B cell (primary cell): ENCODE measurements around the gene KIF9. TPM values are rescaled to one million over a fixed set of nuclear protein-coding genes. Genes with fewer than 3 reads are reported as not detected.

ENCODE experiments used
- ATAC-seq: fragments of 200-7000 bp; cut with Tn5 transposase; one replicate; pipeline ENCODE4 v1.10.0; 2021; ENCODE audit warnings: low read depth, mild to moderate bottlenecking, moderate number of reproducible peaks, moderate library complexity
- CTCF ChIA-PET: fragments of 350-600 bp; sonication (Branson Sonifier 250); formaldehyde crosslinking; loops from one replicate; lab custom pipeline; 2021; ENCODE audit warnings: antibody characterized with exemption, inconsistent platforms; lab: Charles Lee
- POLR2A ChIA-PET: fragments of 350-600 bp; sonication (Branson Sonifier 250); formaldehyde crosslinking; loops from one replicate; lab custom pipeline; 2021; ENCODE audit warnings: antibody characterized with exemption; lab: Charles Lee
- DNase-seq: peaks from one replicate; pipeline ENCODE4 v3.0.0; 2013
- H2AFZ ChIP-seq: 2 replicates; pipeline ENCODE4 v1.6.1; 2012; ENCODE audit warnings: mild to moderate bottlenecking, low read depth, low read length; ENCODE audit not compliant: insufficient read depth, poor library complexity, severe bottlenecking
- H3K27ac ChIP-seq, 2 donors: 1 replicate in 1 of 2; 2 replicates in 1 of 2; pipeline ENCODE4 v1.5.1; 2012 to 2013; ENCODE audit warnings: low read length in 2 of 2, mild to moderate bottlenecking in 2 of 2, moderate library complexity in 1 of 2
- H3K27me3 ChIP-seq, 4 experiments: fragments of 200-600 bp in 1 of 4; sonication (generic) in 1 of 4; replicated peaks in 1 of 4; 1 replicate in 2 of 4; 2 replicates in 2 of 4; pipeline versions ENCODE4 v1.6.1 to v1.7.0; 2013 to 2016; ENCODE audit warnings: low read length in 3 of 4, mild to moderate bottlenecking in 2 of 4, mixed read lengths in 1 of 4, moderate library complexity in 1 of 4; ENCODE audit not compliant: insufficient read depth in 4 of 4, control insufficient read depth in 3 of 4; ENCODE audit errors: control extremely low read depth in 1 of 4
- H3K36me3 ChIP-seq, 2 experiments: replicated peaks in 1 of 2; 1 replicate in 1 of 2; 2 replicates in 1 of 2; pipeline versions ENCODE4 v1.6.1 to v1.7.1; 2013; ENCODE audit warnings: low read length in 1 of 2; ENCODE audit not compliant: insufficient read depth in 2 of 2, control insufficient read depth in 1 of 2; ENCODE audit errors: control extremely low read depth in 1 of 2, extremely low read depth in 1 of 2
- H3K4me1 ChIP-seq, 2 donors: fragments of 200-600 bp in 1 of 2; sonication (generic) in 1 of 2; 1 replicate in 1 of 2; 2 replicates in 1 of 2; pipeline versions ENCODE4 v1.5.1 to v1.6.1; 2013 to 2017; ENCODE audit warnings: low read length in 2 of 2; ENCODE audit not compliant: control insufficient read depth in 2 of 2, insufficient read depth in 2 of 2
- H3K4me2 ChIP-seq: replicated peaks from 2 replicates; pipeline ENCODE3; 2012; ENCODE audit warnings: mild to moderate bottlenecking, low read depth, low read length; ENCODE audit not compliant: poor library complexity, severe bottlenecking
- H3K4me3 ChIP-seq, 5 experiments: fragments of 200-600 bp in 1 of 5; sonication (generic) in 1 of 5; 1 replicate in 3 of 5; 2 replicates in 2 of 5; pipeline versions ENCODE4 v1.5.1 to v1.7.0; 2011 to 2016; ENCODE audit warnings: low read length in 4 of 5, mild to moderate bottlenecking in 4 of 5, low read depth in 2 of 5, control low read depth in 1 of 5, moderate library complexity in 1 of 5; ENCODE audit not compliant: insufficient read depth in 1 of 5; ENCODE audit errors: control extremely low read depth in 1 of 5, extremely low read depth in 1 of 5
- H3K79me2 ChIP-seq: fragments of 200-600 bp; sonication (generic); one replicate; pipeline ENCODE4 v1.6.0; 2016; ENCODE audit warnings: low read length; ENCODE audit not compliant: control insufficient read depth, insufficient read depth
- H3K9ac ChIP-seq: fragments of 200-600 bp; sonication (generic); 2 replicates; pipeline ENCODE4 v1.6.1; 2017; ENCODE audit warnings: mild to moderate bottlenecking, low read length, moderate library complexity
- H3K9me3 ChIP-seq, 3 donors: one replicate each; pipeline versions ENCODE4 v1.6.1 to v1.7.1; 2013; ENCODE audit warnings: low read length in 2 of 3; ENCODE audit not compliant: control insufficient read depth in 2 of 3, insufficient read depth in 1 of 3; ENCODE audit errors: control extremely low read depth in 1 of 3
- H4K20me1 ChIP-seq: 2 replicates; pipeline ENCODE4 v1.6.0; 2012; ENCODE audit warnings: mild to moderate bottlenecking, low read length; ENCODE audit not compliant: insufficient read depth, control insufficient read depth, poor library complexity, severe bottlenecking
- H3K27ac Mint-ChIP-seq: one replicate; pipeline ENCODE4 v1.8.0; 2021; ENCODE audit warnings: mixed read lengths
- H3K27me3 Mint-ChIP-seq: one replicate; pipeline ENCODE4 v1.8.0; 2021; ENCODE audit warnings: mixed read lengths
- H3K4me1 Mint-ChIP-seq: one replicate; pipeline ENCODE4 v1.8.0; 2021; ENCODE audit warnings: mixed read lengths
- H3K4me3 Mint-ChIP-seq: one replicate; pipeline ENCODE4 v1.8.0; 2021; ENCODE audit warnings: mixed read lengths
- H3K9me3 Mint-ChIP-seq: one replicate; pipeline ENCODE4 v1.8.0; 2022; ENCODE audit warnings: mixed read lengths; ENCODE audit not compliant: insufficient read depth
- CTCF ChIP-seq: fragments of 200-600 bp; IDR thresholded peaks from one replicate; pipeline ENCODE4 v1.8.0; 2022; ENCODE audit warnings: antibody characterized with exemption, mild to moderate bottlenecking
- EZH2 ChIP-seq: IDR thresholded peaks from 2 replicates; pipeline ENCODE4 v1.6.1; 2012; ENCODE audit warnings: borderline replicate concordance, low read depth, mild to moderate bottlenecking, moderate library complexity, low read length; ENCODE audit not compliant: insufficient read depth, poor library complexity, severe bottlenecking
- WGBS: methylation state at CpG from one replicate; pipeline ENCODE4 v1.1.5; 2013; ENCODE audit warnings: missing lambda C conversion rate; ENCODE audit not compliant: insufficient coverage; 5-methylcytosine and 5-hydroxymethylcytosine counted together
- intact Hi-C: fragments of 100-400 bp; cut with micrococcal nuclease; formaldehyde crosslinking; loops from one replicate; pipeline ENCODE4 v1.10.0; 2022
- polyA plus RNA-seq: library from polyadenylated mRNA; depleted of rRNA; stranded (reverse); fragments of >200 nt; gene quantifications from 2 replicates; pipeline ENCODE4 v1.2.3, GENCODE V29; 2012
- total RNA-seq, 2 donors: library from RNA; stranded (reverse); fragments of 120-200 nt in 1 of 2; gene quantifications; 1 replicate in 1 of 2; 2 replicates in 1 of 2; pipeline versions ENCODE4 v1.2.3 to v1.2.4, GENCODE V29; 2013 to 2022

Gene KIF9
- total and polyA plus RNA-seq, 2 donors (not counting 1 experiment from before 2014, with no cell fraction given) = 3.0 to 3.8 TPM

- 80% methylated on average over 4 of the region's 6 CpGs for WGBS
- H2AFZ ChIP-seq = no peak overlapping the region
- no peak for TF ChIP-seq EZH2
- Mint-ChIP-seq H3K27ac (no peak overlapping the region), H3K9me3 (no peaks in the 10 kb centered on the region), H3K27me3 (no peaks in the 10 kb centered on the region), H3K4me1 (peaks cover 81% of the 10 kb centered on the region), H3K4me3 (no peak overlapping the region)
- intact Hi-C loops = no loop called here
- ATAC-seq (no peak), DNase-seq (no peak)
- H3K4me2 ChIP-seq = no peak overlapping the region
- H3K9me3 ChIP-seq = no peaks in the 10 kb centered on the region
- peaks cover 38% of the 10 kb centered on the region for H4K20me1 ChIP-seq
- H3K79me2 ChIP-seq = peaks cover 100% of the 10 kb centered on the region
- H3K9ac ChIP-seq = no peak overlapping the region
- H3K4me1 ChIP-seq = peaks cover 37 to 57% of the 10 kb centered on the region in 2 donors
- no peak overlapping the region for H3K4me3 ChIP-seq
- no peak overlapping the region for H3K27ac ChIP-seq
- H3K36me3 ChIP-seq = peaks cover 2 to 41% of the 10 kb centered on the region in 2 experiments
- ChIA-PET CTCF (interaction anchor here (1.0 kb wide), 1 partner anchor 9 kb away, joined by 3 read pairs; no protein-coding TSS in a partner anchor), POLR2A (interaction anchor here (0.7 kb wide), 1 partner anchor 39 kb away, joined by 4 read pairs; no protein-coding TSS in a partner anchor)
- H3K27me3 ChIP-seq = no peaks in the 10 kb centered on the region
Observed at GRCh38 chr3:47288966-47289910, 6.6 kb upstream of the KIF9 start.

- no peaks in the 10 kb centered on the region for H3K9me3 ChIP-seq
- H3K27ac ChIP-seq = peak overlapping the region; percentile 99
- Mint-ChIP-seq H3K4me1 (peaks cover 48% of the 10 kb centered on the region), H3K27me3 (no peaks in the 10 kb centered on the region), H3K9me3 (no peaks in the 10 kb centered on the region), H3K27ac (peak overlapping the region; percentile 100), H3K4me3 (peak overlapping the region; percentile 99)
- no peak for TF ChIP-seq CTCF
- no peak for TF ChIP-seq EZH2
- peak overlapping the region; percentile 74 to 98 (median 89) for H3K4me3 ChIP-seq
- intact Hi-C loops = loop anchor here (2.0 to 5.0 kb wide), 6 partner anchors 41 to 499 kb away; partner anchors contain the start of genes CCDC12, ELP6, SCAP and SMARCC1
- peaks cover 10% of the 10 kb centered on the region for H4K20me1 ChIP-seq
- ATAC-seq (no peak), DNase-seq (peak; percentile 40)
- H3K79me2 ChIP-seq = peaks cover 56% of the 10 kb centered on the region
- peaks cover 0 to 16% of the 10 kb centered on the region in 2 experiments for H3K36me3 ChIP-seq
- POLR2A ChIA-PET = interaction anchor here (1.3 kb wide), 1 partner anchor 11 kb away, joined by 3 read pairs; no protein-coding TSS in a partner anchor
- CTCF ChIA-PET = interaction anchor here (0.7 to 1.6 kb wide), 3 partner anchors 9 to 795 kb away, joined by 3 read pairs; no protein-coding TSS in a partner anchor
- peak overlapping the region; percentile 12 for H2AFZ ChIP-seq
- H3K4me1 ChIP-seq = peaks cover 33 to 49% of the 10 kb centered on the region in 2 donors
- peak overlapping the region; percentile 95 for H3K4me2 ChIP-seq
- no peaks in the 10 kb centered on the region for H3K27me3 ChIP-seq
- peak overlapping the region; percentile 100 for H3K9ac ChIP-seq
- WGBS = 37% methylated on average over 4 of the region's 12 CpGs
Observed at GRCh38 chr3:47283591-47284364, 1.2 kb upstream of the KIF9 start.
